ENCODE results near the gene CFC1. TPM values are rescaled to one million over a fixed set of nuclear protein-coding genes. Genes with fewer than 3 reads are reported as not detected.
"Not testable (repeated sequence)": the region's sequence is repeated elsewhere in the genome, so short reads cannot be mapped to it uniquely, and the experiment has no call there.

CFC1 gene
- polyA plus RNA-seq, 3 donors, result not detected

- DNase-seq (ENCODE audit: extremely low read depth in 1 of 11, low read depth in 9 of 11, low spot score in 4 of 11), result not testable (repeated sequence)
These were observed 10.5 kb downstream of the CFC1 start for GRCh38 chr2:130588688-130589458.

- DNase-seq (ENCODE audit: extremely low read depth in 1 of 11, low read depth in 9 of 11, low spot score in 4 of 11), result not testable (repeated sequence)
These were observed 14.6 kb downstream of the CFC1 start for GRCh38 chr2:130584726-130585125.

GRCh38 chr2:130583582-130583981, 15.8 kb downstream of the CFC1 start:
- not testable (repeated sequence) for DNase-seq (ENCODE audit: extremely low read depth in 1 of 11, low read depth in 9 of 11, low spot score in 4 of 11)

- not testable (repeated sequence) for DNase-seq (ENCODE audit: extremely low read depth in 1 of 11, low read depth in 9 of 11, low spot score in 4 of 11)
These were observed 16.4 kb downstream of the CFC1 start for GRCh38 chr2:130582970-130583369.

- not testable (repeated sequence) for DNase-seq (ENCODE audit: extremely low read depth in 1 of 11, low read depth in 9 of 11, low spot score in 4 of 11)
These were observed 17.9 kb downstream of the CFC1 start for GRCh38 chr2:130581491-130581890.

- DNase-seq (ENCODE audit: extremely low read depth in 1 of 11, low read depth in 9 of 11, low spot score in 4 of 11), result not testable (repeated sequence)
These were observed 20.3 kb downstream of the CFC1 start for GRCh38 chr2:130579121-130579520.

GRCh38 chr2:130577559-130577958, 21.8 kb downstream of the CFC1 start:
- DNase-seq (ENCODE audit: extremely low read depth in 1 of 11, low read depth in 9 of 11, low spot score in 4 of 11), result not testable (repeated sequence)

- DNase-seq (ENCODE audit: extremely low read depth in 1 of 11, low read depth in 9 of 11, low spot score in 4 of 11), result not testable (repeated sequence)
These were observed 23.1 kb downstream of the CFC1 start for GRCh38 chr2:130576209-130576784.

GRCh38 chr2:130574230-130574629, 25.1 kb downstream of the CFC1 start:
- DNase-seq (ENCODE audit: extremely low read depth in 1 of 11, low read depth in 9 of 11, low spot score in 4 of 11), result not testable (repeated sequence)

- DNase-seq (ENCODE audit: extremely low read depth in 1 of 11, low read depth in 9 of 11, low spot score in 4 of 11), result not testable (repeated sequence)
These were observed 27.4 kb downstream of the CFC1 start for GRCh38 chr2:130571929-130572328.

GRCh38 chr2:130566165-130566564, 33.2 kb downstream of the CFC1 start:
- not testable (repeated sequence) for DNase-seq (ENCODE audit: extremely low read depth in 1 of 11, low read depth in 9 of 11, low spot score in 4 of 11)

GRCh38 chr2:130556441-130556840, 42.9 kb downstream of the CFC1 start:
- DNase-seq (ENCODE audit: extremely low read depth in 1 of 11, low read depth in 9 of 11, low spot score in 4 of 11), result not testable (repeated sequence)

- DNase-seq (ENCODE audit: extremely low read depth in 1 of 11, low read depth in 9 of 11, low spot score in 4 of 11), result not testable (repeated sequence)
These were observed 45.2 kb downstream of the CFC1 start for GRCh38 chr2:130554178-130554577.

GRCh38 chr2:130549475-130549874, 49.9 kb downstream of the CFC1 start:
- DNase-seq (ENCODE audit: extremely low read depth in 1 of 11, low read depth in 9 of 11, low spot score in 4 of 11), result not testable (repeated sequence)

GRCh38 chr2:130548418-130548817, 51.0 kb downstream of the CFC1 start:
- DNase-seq (ENCODE audit: extremely low read depth in 1 of 11, low read depth in 9 of 11, low spot score in 4 of 11), result not testable (repeated sequence)

GRCh38 chr2:130544978-130545377, 54.4 kb downstream of the CFC1 start:
- not testable (repeated sequence) for DNase-seq (ENCODE audit: extremely low read depth in 1 of 11, low read depth in 9 of 11, low spot score in 4 of 11)

- not testable (repeated sequence) for DNase-seq (ENCODE audit: extremely low read depth in 1 of 11, low read depth in 9 of 11, low spot score in 4 of 11)
These were observed 55.4 kb downstream of the CFC1 start for GRCh38 chr2:130543785-130544528.

- DNase-seq (ENCODE audit: extremely low read depth in 1 of 11, low read depth in 9 of 11, low spot score in 4 of 11), result not testable (repeated sequence)
These were observed 56.6 kb downstream of the CFC1 start for GRCh38 chr2:130542789-130543188.

Measured in renal cortex interstitium (tissue), 11 donors.